ENCODE data around the gene EIF2S2.

The EIF2S2 gene

DNA sequence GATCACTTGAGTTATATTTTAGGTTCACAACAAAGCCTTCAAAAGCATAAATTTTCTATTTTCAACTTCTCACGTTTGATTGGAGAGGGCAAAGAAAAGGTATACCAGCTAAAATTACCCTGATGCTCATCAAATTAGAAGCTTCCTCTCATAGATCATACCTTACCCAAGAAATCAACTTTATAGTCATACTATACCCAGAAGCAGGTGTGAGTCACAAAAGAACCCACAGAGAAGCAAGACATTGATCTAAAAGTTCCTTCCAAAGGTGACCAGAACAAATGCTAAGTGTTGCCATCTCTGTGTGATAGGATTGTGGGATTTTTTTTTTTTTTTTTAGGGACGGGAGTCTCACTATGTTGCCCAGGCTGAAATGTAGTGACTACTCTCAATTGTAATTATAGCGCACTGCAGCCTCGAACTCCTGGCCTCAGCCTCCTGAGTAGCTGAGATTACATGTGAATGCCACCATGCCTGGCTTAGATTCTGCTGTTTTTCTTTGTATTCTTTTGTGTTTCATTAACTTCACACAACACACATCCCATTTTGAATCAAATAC lies 3.3 kb downstream of the EIF2S2 start:
- in situ Hi-C loops (cut with MboI; ENCODE audit: low pct_unique_long_range_greater_than_20kb, low sequenced_read_pairs, unreplicated experiment): no loop called here
- DNase-seq (ENCODE audit: low spot score): no peak
- TF ChIP-seq, protein P1, sequence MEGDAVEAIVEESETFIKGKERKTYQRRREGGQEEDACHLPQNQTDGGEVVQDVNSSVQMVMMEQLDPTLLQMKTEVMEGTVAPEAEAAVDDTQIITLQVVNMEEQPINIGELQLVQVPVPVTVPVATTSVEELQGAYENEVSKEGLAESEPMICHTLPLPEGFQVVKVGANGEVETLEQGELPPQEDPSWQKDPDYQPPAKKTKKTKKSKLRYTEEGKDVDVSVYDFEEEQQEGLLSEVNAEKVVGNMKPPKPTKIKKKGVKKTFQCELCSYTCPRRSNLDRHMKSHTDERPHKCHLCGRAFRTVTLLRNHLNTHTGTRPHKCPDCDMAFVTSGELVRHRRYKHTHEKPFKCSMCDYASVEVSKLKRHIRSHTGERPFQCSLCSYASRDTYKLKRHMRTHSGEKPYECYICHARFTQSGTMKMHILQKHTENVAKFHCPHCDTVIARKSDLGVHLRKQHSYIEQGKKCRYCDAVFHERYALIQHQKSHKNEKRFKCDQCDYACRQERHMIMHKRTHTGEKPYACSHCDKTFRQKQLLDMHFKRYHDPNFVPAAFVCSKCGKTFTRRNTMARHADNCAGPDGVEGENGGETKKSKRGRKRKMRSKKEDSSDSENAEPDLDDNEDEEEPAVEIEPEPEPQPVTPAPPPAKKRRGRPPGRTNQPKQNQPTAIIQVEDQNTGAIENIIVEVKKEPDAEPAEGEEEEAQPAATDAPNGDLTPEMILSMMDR (IDR thresholded peaks at IDR 0.05; ENCODE audit: extremely low read depth, insufficient read depth, missing control alignments): no peak

DNA sequence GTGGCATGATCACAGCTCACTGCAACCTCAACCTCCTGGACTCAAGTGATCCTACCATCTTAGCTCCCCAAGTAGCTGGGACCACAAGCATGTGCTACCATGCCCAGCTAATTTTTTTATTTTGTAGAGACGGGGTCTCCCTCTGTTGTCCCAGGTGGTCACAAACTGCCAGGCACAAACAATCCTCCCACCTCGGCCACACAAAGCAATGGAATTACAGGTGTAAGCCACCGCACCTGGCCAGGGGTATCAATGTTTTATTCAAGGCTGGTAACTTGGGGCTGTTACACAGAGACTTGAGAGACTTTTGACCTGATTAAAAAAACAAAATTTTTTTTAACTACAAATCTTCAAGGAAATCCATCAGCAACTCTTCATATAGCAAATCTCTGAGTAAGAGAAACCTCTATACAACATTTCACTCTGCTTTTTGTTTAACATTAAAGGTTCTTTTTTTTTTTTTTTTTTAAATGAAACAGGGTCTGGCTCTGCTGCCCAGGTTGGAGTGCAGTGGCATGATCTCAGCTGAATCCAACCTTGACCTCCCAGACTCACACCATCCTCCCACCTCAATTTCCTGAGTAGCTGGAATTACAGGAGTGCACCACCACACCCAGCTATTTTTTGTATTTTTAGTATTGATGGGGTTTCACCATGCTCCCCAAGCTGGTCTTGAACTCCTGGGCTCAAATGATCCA lies 5.9 kb downstream of the EIF2S2 start:
- no peak for DNase-seq (ENCODE audit: low spot score)
- TF ChIP-seq, protein P1 (IDR thresholded peaks at IDR 0.05; ENCODE audit: extremely low read depth, insufficient read depth, missing control alignments): no peak
- in situ Hi-C loops (cut with MboI; ENCODE audit: low pct_unique_long_range_greater_than_20kb, low sequenced_read_pairs, unreplicated experiment): no loop called here

DNA sequence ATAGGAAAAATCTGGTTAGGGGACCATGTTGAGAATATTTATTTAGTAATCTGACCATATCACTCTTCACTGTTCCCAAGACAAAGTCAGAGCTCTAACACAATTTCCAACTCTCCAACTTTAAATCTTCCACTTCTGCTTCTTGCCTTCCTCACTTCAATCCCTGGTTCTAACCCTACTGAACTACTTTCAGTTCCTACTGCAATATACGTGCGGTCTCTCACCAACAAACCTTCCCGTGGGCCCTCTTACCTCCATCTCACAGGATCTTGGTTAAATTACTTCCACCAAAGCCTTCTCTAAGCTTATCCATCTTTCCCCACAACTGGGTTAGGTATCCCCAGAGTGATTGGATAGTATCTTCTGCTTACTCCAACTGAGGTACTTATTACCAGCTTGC lies 8.0 kb downstream of the EIF2S2 start:
- no peak for DNase-seq (ENCODE audit: low spot score)
- TF ChIP-seq, protein P1 (IDR thresholded peaks at IDR 0.05; ENCODE audit: extremely low read depth, insufficient read depth, missing control alignments): no peak
- in situ Hi-C loops (cut with MboI; ENCODE audit: low pct_unique_long_range_greater_than_20kb, low sequenced_read_pairs, unreplicated experiment): no loop called here

DNA sequence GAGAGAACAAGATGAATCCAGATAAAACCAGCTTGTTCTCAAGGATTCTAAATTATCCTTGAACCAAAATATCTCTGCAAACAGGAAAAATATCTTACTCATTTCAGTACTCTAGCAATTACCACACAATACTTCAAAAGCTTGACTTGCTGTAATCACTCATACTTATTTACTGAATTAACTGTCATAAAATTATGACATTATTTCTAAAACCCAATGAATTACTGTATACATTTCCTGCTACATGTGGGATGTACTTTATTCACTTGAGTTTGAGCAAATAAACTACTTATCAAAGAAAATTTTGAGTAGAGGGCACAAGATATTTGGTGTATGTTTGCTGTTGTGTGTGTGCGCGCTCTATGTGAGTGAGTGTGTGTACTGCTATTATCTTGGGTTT lies 9.7 kb downstream of the EIF2S2 start:
- no peak for DNase-seq (ENCODE audit: low spot score)
- in situ Hi-C loops (cut with MboI; ENCODE audit: low pct_unique_long_range_greater_than_20kb, low sequenced_read_pairs, unreplicated experiment): no loop called here
- TF ChIP-seq, protein P1 (IDR thresholded peaks at IDR 0.05; ENCODE audit: extremely low read depth, insufficient read depth, missing control alignments): no peak

DNA sequence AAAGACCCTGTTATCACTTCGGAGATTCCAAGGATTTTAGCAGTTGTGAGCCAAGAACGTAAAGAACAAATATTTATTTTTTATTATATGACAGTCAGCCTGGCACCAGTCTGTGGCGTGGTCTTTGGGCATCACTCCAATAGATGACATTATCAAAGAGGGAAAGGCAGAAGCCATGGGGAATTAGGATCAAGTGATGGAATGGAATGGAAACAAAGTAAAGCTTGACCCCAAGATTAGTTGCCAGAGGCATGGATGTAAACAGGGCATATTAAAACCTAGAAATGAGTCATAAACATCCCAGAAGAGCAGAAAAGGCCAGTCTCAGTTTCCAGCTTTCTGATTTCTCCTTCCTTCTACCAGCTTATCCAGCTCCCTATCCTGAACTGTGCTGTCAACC lies 11.5 kb downstream of the EIF2S2 start:
- in situ Hi-C loops (cut with MboI; ENCODE audit: low pct_unique_long_range_greater_than_20kb, low sequenced_read_pairs, unreplicated experiment): no loop called here
- DNase-seq (ENCODE audit: low spot score): no peak
- TF ChIP-seq, protein P1 (IDR thresholded peaks at IDR 0.05; ENCODE audit: extremely low read depth, insufficient read depth, missing control alignments): no peak

DNA sequence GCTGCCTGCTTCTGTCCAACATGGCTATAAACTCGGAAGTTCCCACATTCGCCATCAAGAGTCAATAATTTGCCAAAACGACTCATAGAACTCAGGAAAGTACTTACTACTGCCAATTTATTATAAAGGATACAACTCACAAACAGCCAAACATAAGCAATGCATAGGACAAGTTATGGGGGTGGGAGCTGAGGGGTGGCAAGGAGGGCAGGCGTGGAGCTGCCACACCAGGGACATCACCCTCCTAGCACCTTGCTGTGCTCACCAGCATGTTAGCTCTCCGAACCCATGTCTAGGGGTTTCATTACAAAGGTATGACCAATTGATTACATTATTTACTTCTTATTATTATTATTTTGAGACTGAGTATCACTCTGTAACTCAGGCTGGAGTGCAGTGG lies 12.4 kb downstream of the EIF2S2 start:
- in situ Hi-C loops (cut with MboI; ENCODE audit: low pct_unique_long_range_greater_than_20kb, low sequenced_read_pairs, unreplicated experiment): no loop called here
- DNase-seq (ENCODE audit: low spot score): no peak
- TF ChIP-seq, protein P1 (IDR thresholded peaks at IDR 0.05; ENCODE audit: extremely low read depth, insufficient read depth, missing control alignments): no peak
